Adipocyte (in vitro differentiated cells): ENCODE data around the gene L3MBTL4.
"Not testable (repeated sequence)": the region's sequence is repeated elsewhere in the genome, so short reads cannot be mapped to it uniquely, and the experiment has no call there.

ENCODE experiments used
- DNase-seq: peaks from one replicate; pipeline ENCODE4 v3.0.0-alpha.2; 2015; ENCODE audit warnings: low read depth
- H3K27me3 ChIP-seq: replicated peaks from 2 replicates; pipeline ENCODE4 v1.7.0; 2013; ENCODE audit warnings: mild to moderate bottlenecking, low read length, moderate library complexity; ENCODE audit not compliant: control insufficient read depth, insufficient read depth
- H3K36me3 ChIP-seq: 2 replicates; pipeline ENCODE4 v1.7.0; 2013; ENCODE audit warnings: low read length, mild to moderate bottlenecking, moderate library complexity; ENCODE audit not compliant: control insufficient read depth, insufficient read depth, severe bottlenecking
- H3K4me1 ChIP-seq: 2 replicates; pipeline ENCODE4 v1.7.0; 2013; ENCODE audit warnings: mild to moderate bottlenecking, low read length, moderate library complexity; ENCODE audit not compliant: control insufficient read depth, insufficient read depth
- H3K4me3 ChIP-seq: 2 replicates; pipeline ENCODE4 v1.7.0; 2013; ENCODE audit warnings: mild to moderate bottlenecking, low read length, moderate library complexity
- H3K9ac ChIP-seq: 2 replicates; pipeline ENCODE4 v1.7.0; 2013; ENCODE audit warnings: mild to moderate bottlenecking, low read length, moderate library complexity
- H3K9me3 ChIP-seq: 2 replicates; pipeline ENCODE4 v1.7.0; 2013; ENCODE audit warnings: mild to moderate bottlenecking, low read length, moderate library complexity; ENCODE audit not compliant: control insufficient read depth

The L3MBTL4 gene

GRCh38 chr18:6405237-6406074 is 9.3 kb downstream of the L3MBTL4 start:
- H3K9me3 ChIP-seq: no peaks in the 10 kb centered on the region
- no peaks in the 10 kb centered on the region for H3K27me3 ChIP-seq
- DNase-seq: no peak
- H3K36me3 ChIP-seq: no peaks in the 10 kb centered on the region
- no peak overlapping the region for H3K9ac ChIP-seq
- peaks cover 23% of the 10 kb centered on the region for H3K4me1 ChIP-seq
- peak overlapping the region; percentile 58 for H3K4me3 ChIP-seq

GRCh38 chr18:6404834-6405233 is 9.9 kb downstream of the L3MBTL4 start:
- H3K9ac ChIP-seq: no peak overlapping the region
- H3K36me3 ChIP-seq: no peaks in the 10 kb centered on the region
- no peak overlapping the region for H3K4me3 ChIP-seq
- no peak for DNase-seq
- peaks cover 23% of the 10 kb centered on the region for H3K4me1 ChIP-seq
- no peaks in the 10 kb centered on the region for H3K9me3 ChIP-seq
- no peaks in the 10 kb centered on the region for H3K27me3 ChIP-seq

- no peak for DNase-seq
- H3K9ac ChIP-seq: no peak overlapping the region
- no peaks in the 10 kb centered on the region for H3K9me3 ChIP-seq
- H3K36me3 ChIP-seq: no peaks in the 10 kb centered on the region
- H3K4me3 ChIP-seq: no peak overlapping the region
- H3K27me3 ChIP-seq: no peaks in the 10 kb centered on the region
- peaks cover 15% of the 10 kb centered on the region for H3K4me1 ChIP-seq
Measured at GRCh38 chr18:6401687-6402086, 13.0 kb downstream of the L3MBTL4 start.

GRCh38 chr18:6399776-6400175 is 14.9 kb downstream of the L3MBTL4 start:
- Histone ChIP-seq H3K4me3 (no peak overlapping the region), H3K36me3 (no peaks in the 10 kb centered on the region), H3K27me3 (no peaks in the 10 kb centered on the region), H3K4me1 (no peaks in the 10 kb centered on the region), H3K9me3 (no peaks in the 10 kb centered on the region), H3K9ac (no peak overlapping the region)
- no peak for DNase-seq

- DNase-seq: no peak
- no peak overlapping the region for H3K9ac ChIP-seq
- H3K36me3 ChIP-seq: no peaks in the 10 kb centered on the region
- peaks cover 2% of the 10 kb centered on the region for H3K27me3 ChIP-seq
- no peaks in the 10 kb centered on the region for H3K9me3 ChIP-seq
- no peaks in the 10 kb centered on the region for H3K4me1 ChIP-seq
- H3K4me3 ChIP-seq: no peak overlapping the region
Measured at GRCh38 chr18:6397931-6398566, 16.7 kb downstream of the L3MBTL4 start.

GRCh38 chr18:6396847-6397246 is 17.9 kb downstream of the L3MBTL4 start:
- H3K4me3 ChIP-seq: no peak overlapping the region
- peaks cover 1% of the 10 kb centered on the region for H3K9me3 ChIP-seq
- no peak for DNase-seq
- peaks cover 2% of the 10 kb centered on the region for H3K27me3 ChIP-seq
- no peaks in the 10 kb centered on the region for H3K36me3 ChIP-seq
- no peak overlapping the region for H3K9ac ChIP-seq
- H3K4me1 ChIP-seq: no peaks in the 10 kb centered on the region

GRCh38 chr18:6396276-6396675 is 18.4 kb downstream of the L3MBTL4 start:
- DNase-seq: no peak
- Histone ChIP-seq H3K4me1 (no peaks in the 10 kb centered on the region), H3K9ac (no peak overlapping the region), H3K36me3 (no peaks in the 10 kb centered on the region), H3K27me3 (peaks cover 2% of the 10 kb centered on the region), H3K9me3 (peaks cover 7% of the 10 kb centered on the region), H3K4me3 (no peak overlapping the region)

- Histone ChIP-seq H3K9me3 (peaks cover 31% of the 10 kb centered on the region), H3K4me1 (no peaks in the 10 kb centered on the region), H3K36me3 (no peaks in the 10 kb centered on the region), H3K9ac (no peak overlapping the region), H3K4me3 (no peak overlapping the region), H3K27me3 (peaks cover 2% of the 10 kb centered on the region)
- DNase-seq: no peak
Measured at GRCh38 chr18:6389005-6389404, 25.7 kb downstream of the L3MBTL4 start.

- H3K36me3 ChIP-seq: no peaks in the 10 kb centered on the region
- H3K4me1 ChIP-seq: no peaks in the 10 kb centered on the region
- H3K9ac ChIP-seq: no peak overlapping the region
- H3K4me3 ChIP-seq: no peak overlapping the region
- H3K27me3 ChIP-seq: no peaks in the 10 kb centered on the region
- DNase-seq: no peak
- H3K9me3 ChIP-seq: no peaks in the 10 kb centered on the region
Measured at GRCh38 chr18:6382963-6383362, 31.7 kb downstream of the L3MBTL4 start.

GRCh38 chr18:6377473-6377872 is 37.2 kb downstream of the L3MBTL4 start:
- not testable (repeated sequence) for H3K36me3 ChIP-seq, DNase-seq, H3K9ac ChIP-seq, H3K27me3 ChIP-seq, H3K4me1 ChIP-seq, H3K4me3 ChIP-seq, H3K9me3 ChIP-seq

- Histone ChIP-seq H3K9me3 (no peaks in the 10 kb centered on the region), H3K27me3 (no peaks in the 10 kb centered on the region), H3K4me1 (no peaks in the 10 kb centered on the region), H3K36me3 (no peaks in the 10 kb centered on the region), H3K4me3 (no peak overlapping the region), H3K9ac (no peak overlapping the region)
- no peak for DNase-seq
Measured at GRCh38 chr18:6376433-6377229, 38.1 kb downstream of the L3MBTL4 start.
